B cell (primary cell): Measurements from ENCODE around the gene KCNMB2. TPM values are rescaled to one million over a fixed set of nuclear protein-coding genes. Genes with fewer than 3 reads are reported as not detected.

Experiments used
- ATAC-seq: fragments of 200-7000 bp; cut with Tn5 transposase; one replicate; pipeline ENCODE4 v1.10.0; 2021; ENCODE audit warnings: low read depth, mild to moderate bottlenecking, moderate number of reproducible peaks, moderate library complexity
- CTCF ChIA-PET: fragments of 350-600 bp; sonication (Branson Sonifier 250); formaldehyde crosslinking; loops from one replicate; lab custom pipeline; 2021; ENCODE audit warnings: antibody characterized with exemption, inconsistent platforms; lab: Charles Lee
- POLR2A ChIA-PET: fragments of 350-600 bp; sonication (Branson Sonifier 250); formaldehyde crosslinking; loops from one replicate; lab custom pipeline; 2021; ENCODE audit warnings: antibody characterized with exemption; lab: Charles Lee
- DNase-seq: peaks from one replicate; pipeline ENCODE4 v3.0.0; 2013
- H2AFZ ChIP-seq: 2 replicates; pipeline ENCODE4 v1.6.1; 2012; ENCODE audit warnings: mild to moderate bottlenecking, low read depth, low read length; ENCODE audit not compliant: insufficient read depth, poor library complexity, severe bottlenecking
- H3K27ac ChIP-seq, 2 donors: 1 replicate in 1 of 2; 2 replicates in 1 of 2; pipeline ENCODE4 v1.5.1; 2012 to 2013; ENCODE audit warnings: low read length in 2 of 2, mild to moderate bottlenecking in 2 of 2, moderate library complexity in 1 of 2
- H3K27me3 ChIP-seq, 4 experiments: fragments of 200-600 bp in 1 of 4; sonication (generic) in 1 of 4; replicated peaks in 1 of 4; 1 replicate in 2 of 4; 2 replicates in 2 of 4; pipeline versions ENCODE4 v1.6.1 to v1.7.0; 2013 to 2016; ENCODE audit warnings: low read length in 3 of 4, mild to moderate bottlenecking in 2 of 4, mixed read lengths in 1 of 4, moderate library complexity in 1 of 4; ENCODE audit not compliant: insufficient read depth in 4 of 4, control insufficient read depth in 3 of 4; ENCODE audit errors: control extremely low read depth in 1 of 4
- H3K36me3 ChIP-seq, 2 experiments: replicated peaks in 1 of 2; 1 replicate in 1 of 2; 2 replicates in 1 of 2; pipeline versions ENCODE4 v1.6.1 to v1.7.1; 2013; ENCODE audit warnings: low read length in 1 of 2; ENCODE audit not compliant: insufficient read depth in 2 of 2, control insufficient read depth in 1 of 2; ENCODE audit errors: control extremely low read depth in 1 of 2, extremely low read depth in 1 of 2
- H3K4me1 ChIP-seq, 2 donors: fragments of 200-600 bp in 1 of 2; sonication (generic) in 1 of 2; 1 replicate in 1 of 2; 2 replicates in 1 of 2; pipeline versions ENCODE4 v1.5.1 to v1.6.1; 2013 to 2017; ENCODE audit warnings: low read length in 2 of 2; ENCODE audit not compliant: control insufficient read depth in 2 of 2, insufficient read depth in 2 of 2
- H3K4me2 ChIP-seq: replicated peaks from 2 replicates; pipeline ENCODE3; 2012; ENCODE audit warnings: mild to moderate bottlenecking, low read depth, low read length; ENCODE audit not compliant: poor library complexity, severe bottlenecking
- H3K4me3 ChIP-seq, 5 experiments: fragments of 200-600 bp in 1 of 5; sonication (generic) in 1 of 5; 1 replicate in 3 of 5; 2 replicates in 2 of 5; pipeline versions ENCODE4 v1.5.1 to v1.7.0; 2011 to 2016; ENCODE audit warnings: low read length in 4 of 5, mild to moderate bottlenecking in 4 of 5, low read depth in 2 of 5, control low read depth in 1 of 5, moderate library complexity in 1 of 5; ENCODE audit not compliant: insufficient read depth in 1 of 5; ENCODE audit errors: control extremely low read depth in 1 of 5, extremely low read depth in 1 of 5
- H3K79me2 ChIP-seq: fragments of 200-600 bp; sonication (generic); one replicate; pipeline ENCODE4 v1.6.0; 2016; ENCODE audit warnings: low read length; ENCODE audit not compliant: control insufficient read depth, insufficient read depth
- H3K9ac ChIP-seq: fragments of 200-600 bp; sonication (generic); 2 replicates; pipeline ENCODE4 v1.6.1; 2017; ENCODE audit warnings: mild to moderate bottlenecking, low read length, moderate library complexity
- H3K9me3 ChIP-seq, 3 donors: one replicate each; pipeline versions ENCODE4 v1.6.1 to v1.7.1; 2013; ENCODE audit warnings: low read length in 2 of 3; ENCODE audit not compliant: control insufficient read depth in 2 of 3, insufficient read depth in 1 of 3; ENCODE audit errors: control extremely low read depth in 1 of 3
- H4K20me1 ChIP-seq: 2 replicates; pipeline ENCODE4 v1.6.0; 2012; ENCODE audit warnings: mild to moderate bottlenecking, low read length; ENCODE audit not compliant: insufficient read depth, control insufficient read depth, poor library complexity, severe bottlenecking
- H3K27ac Mint-ChIP-seq: one replicate; pipeline ENCODE4 v1.8.0; 2021; ENCODE audit warnings: mixed read lengths
- H3K27me3 Mint-ChIP-seq: one replicate; pipeline ENCODE4 v1.8.0; 2021; ENCODE audit warnings: mixed read lengths
- H3K4me1 Mint-ChIP-seq: one replicate; pipeline ENCODE4 v1.8.0; 2021; ENCODE audit warnings: mixed read lengths
- H3K4me3 Mint-ChIP-seq: one replicate; pipeline ENCODE4 v1.8.0; 2021; ENCODE audit warnings: mixed read lengths
- H3K9me3 Mint-ChIP-seq: one replicate; pipeline ENCODE4 v1.8.0; 2022; ENCODE audit warnings: mixed read lengths; ENCODE audit not compliant: insufficient read depth
- CTCF ChIP-seq: fragments of 200-600 bp; IDR thresholded peaks from one replicate; pipeline ENCODE4 v1.8.0; 2022; ENCODE audit warnings: antibody characterized with exemption, mild to moderate bottlenecking
- EZH2 ChIP-seq: IDR thresholded peaks from 2 replicates; pipeline ENCODE4 v1.6.1; 2012; ENCODE audit warnings: borderline replicate concordance, low read depth, mild to moderate bottlenecking, moderate library complexity, low read length; ENCODE audit not compliant: insufficient read depth, poor library complexity, severe bottlenecking
- WGBS: methylation state at CpG from one replicate; pipeline ENCODE4 v1.1.5; 2013; ENCODE audit warnings: missing lambda C conversion rate; ENCODE audit not compliant: insufficient coverage; 5-methylcytosine and 5-hydroxymethylcytosine counted together
- intact Hi-C: fragments of 100-400 bp; cut with micrococcal nuclease; formaldehyde crosslinking; loops from one replicate; pipeline ENCODE4 v1.10.0; 2022
- polyA plus RNA-seq: library from polyadenylated mRNA; depleted of rRNA; stranded (reverse); fragments of >200 nt; gene quantifications from 2 replicates; pipeline ENCODE4 v1.2.3, GENCODE V29; 2012
- total RNA-seq, 2 donors: library from RNA; stranded (reverse); fragments of 120-200 nt in 1 of 2; gene quantifications; 1 replicate in 1 of 2; 2 replicates in 1 of 2; pipeline versions ENCODE4 v1.2.3 to v1.2.4, GENCODE V29; 2013 to 2022

KCNMB2 gene
- total and polyA plus RNA-seq, 2 donors (not counting 1 experiment from before 2014, with no cell fraction given) = not detected

GRCh38 chr3:178603735-178604134 is 67.5 kb downstream of the KCNMB2 start:
- H3K79me2 ChIP-seq = no peaks in the 10 kb centered on the region
- no peak overlapping the region for H2AFZ ChIP-seq
- H3K9ac ChIP-seq = no peak overlapping the region
- ATAC-seq (no peak), DNase-seq (no peak)
- ChIA-PET POLR2A (no interaction called here), CTCF (no interaction called here)
- H3K36me3 ChIP-seq = no peaks in the 10 kb centered on the region
- no peaks in the 10 kb centered on the region for H3K4me1 ChIP-seq
- H3K4me3 ChIP-seq = no peak overlapping the region
- Mint-ChIP-seq H3K9me3 (no peaks in the 10 kb centered on the region), H3K27ac (no peak overlapping the region), H3K4me1 (no peaks in the 10 kb centered on the region), H3K4me3 (no peak overlapping the region), H3K27me3 (peaks cover 11% of the 10 kb centered on the region)
- H3K9me3 ChIP-seq = no peaks in the 10 kb centered on the region
- 56% methylated on average over 1 of the region's 1 CpG for WGBS
- H3K4me2 ChIP-seq = no peak overlapping the region
- TF ChIP-seq EZH2 (no peak), CTCF (no peak)
- intact Hi-C loops = no loop called here
- no peaks in the 10 kb centered on the region for H3K27me3 ChIP-seq
- no peaks in the 10 kb centered on the region for H4K20me1 ChIP-seq
- H3K27ac ChIP-seq = no peak overlapping the region

DNA sequence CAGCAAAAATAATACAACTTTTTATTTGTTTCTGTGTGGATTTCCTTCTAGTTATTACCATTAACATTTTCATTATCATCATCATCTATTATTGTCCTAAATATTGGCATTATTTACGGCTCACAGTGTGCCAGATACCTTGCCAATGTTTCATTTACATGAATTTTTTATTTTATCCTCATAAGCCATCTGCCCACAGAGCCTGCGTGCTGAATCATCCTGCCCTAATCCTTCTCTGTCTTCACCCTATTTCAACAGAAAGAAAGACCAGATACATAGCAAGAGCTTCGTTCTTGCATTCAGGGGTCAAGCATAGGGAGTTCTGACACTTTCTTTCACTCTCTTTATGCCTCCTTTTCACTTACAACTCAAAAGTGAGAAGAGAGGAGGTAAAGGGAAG is 82.0 kb downstream of the KCNMB2 start:
- Histone ChIP-seq H3K4me3 (no peak overlapping the region), H2AFZ (no peak overlapping the region), H3K36me3 (no peaks in the 10 kb centered on the region), H3K4me1 (no peaks in the 10 kb centered on the region), H3K4me2 (no peak overlapping the region), H3K27ac (no peak overlapping the region), H3K9me3 (peaks cover 0 to 8% (median 0%) of the 10 kb centered on the region in 3 donors), H3K9ac (no peak overlapping the region), H3K27me3 (no peaks in the 10 kb centered on the region), H3K79me2 (no peaks in the 10 kb centered on the region), H4K20me1 (no peaks in the 10 kb centered on the region)
- H3K27ac Mint-ChIP-seq = no peak overlapping the region
- WGBS = 51% methylated on average over 2 of the region's 3 CpGs
- no peak overlapping the region for H3K4me3 Mint-ChIP-seq
- ChIA-PET POLR2A (no interaction called here), CTCF (no interaction called here)
- no peak for ATAC-seq
- no peak for TF ChIP-seq EZH2
- no peak for TF ChIP-seq CTCF
- H3K4me1 Mint-ChIP-seq = no peaks in the 10 kb centered on the region
- DNase-seq = no peak
- H3K27me3 Mint-ChIP-seq = no peaks in the 10 kb centered on the region
- intact Hi-C loops = no loop called here
- H3K9me3 Mint-ChIP-seq = no peaks in the 10 kb centered on the region
